Body of pancreas (tissue), 4 donors: ENCODE measurements around the gene TMEM121. TPM values are rescaled to one million over a fixed set of nuclear protein-coding genes. Genes with fewer than 3 reads are reported as not detected.

ENCODE experiments used
- ATAC-seq: fragments of 150-250 bp; one replicate; pipeline ENCODE4 v1.9.1; 2016
- DNase-seq, 4 donors: peaks; one replicate each; pipeline ENCODE4 v3.0.0-alpha.2; 2019
- H3K27ac ChIP-seq, 4 donors: fragments of 200-600 bp; sonication (generic); 1 replicate in 3 of 4; 2 replicates in 1 of 4; pipeline versions ENCODE4 v1.5.1 to v1.6.1; 2016 to 2019; ENCODE audit warnings: mild to moderate bottlenecking in 1 of 4, mixed read lengths in 1 of 4, moderate library complexity in 1 of 4
- H3K27me3 ChIP-seq, 2 donors: fragments of 200-600 bp; sonication (generic); one replicate each; pipeline ENCODE4 v1.6.0; 2016; ENCODE audit warnings: mild to moderate bottlenecking in 1 of 2
- H3K36me3 ChIP-seq, 2 donors: fragments of 200-600 bp; sonication (generic); replicated peaks in 1 of 2; 2 replicates each; pipeline ENCODE4 v1.5.1; 2016; ENCODE audit warnings: low read depth in 2 of 2; ENCODE audit not compliant: insufficient read depth in 1 of 2
- H3K4me1 ChIP-seq: fragments of 200-600 bp; sonication (generic); one replicate; pipeline ENCODE4 v1.6.0; 2016
- H3K4me3 ChIP-seq, 2 donors: fragments of 200-600 bp; sonication (generic); 1 replicate in 1 of 2; 2 replicates in 1 of 2; pipeline ENCODE4 v1.5.1; 2016 to 2019
- H3K9me3 ChIP-seq, 3 donors: fragments of 200-600 bp; sonication (generic); 1 replicate in 2 of 3; 2 replicates in 1 of 3; pipeline ENCODE4 v1.5.1; 2016
- POLR2A ChIP-seq, 3 donors: fragments of 450-650 bp; IDR thresholded peaks; one replicate each; pipeline ENCODE4 v1.6.1; 2016; ENCODE audit warnings: antibody characterized with exemption in 3 of 3, mild to moderate bottlenecking in 2 of 3
- WGBS, 2 donors: methylation state at CpG; one replicate each; pipeline ENCODE4 v1.1.5; 2017; 5-methylcytosine and 5-hydroxymethylcytosine counted together
- intact Hi-C: fragments of 100-400 bp; cut with DNase I; formaldehyde crosslinking; loops from one replicate; pipeline ENCODE4 v1.15.1; 2023
- total RNA-seq, 2 donors: library from RNA; depleted of rRNA; stranded (reverse); fragments of >200 nt; gene quantifications; one replicate each; pipeline ENCODE4 v1.1.0, GENCODE V29; 2016
- TF ChIP-seq, protein P1 (sequence below), 7 experiments: fragments of 450-650 bp in 4 of 7; fragments of 200-600 bp in 3 of 7; sonication (generic) in 3 of 7; IDR thresholded peaks; one replicate each; pipeline ENCODE4 v1.5.1; 2016 to 2019; ENCODE audit warnings: antibody characterized with exemption in 7 of 7

The TMEM121 gene
- total RNA-seq, 2 donors from 2014 or later = 4.2 to 13.8 TPM

DNA sequence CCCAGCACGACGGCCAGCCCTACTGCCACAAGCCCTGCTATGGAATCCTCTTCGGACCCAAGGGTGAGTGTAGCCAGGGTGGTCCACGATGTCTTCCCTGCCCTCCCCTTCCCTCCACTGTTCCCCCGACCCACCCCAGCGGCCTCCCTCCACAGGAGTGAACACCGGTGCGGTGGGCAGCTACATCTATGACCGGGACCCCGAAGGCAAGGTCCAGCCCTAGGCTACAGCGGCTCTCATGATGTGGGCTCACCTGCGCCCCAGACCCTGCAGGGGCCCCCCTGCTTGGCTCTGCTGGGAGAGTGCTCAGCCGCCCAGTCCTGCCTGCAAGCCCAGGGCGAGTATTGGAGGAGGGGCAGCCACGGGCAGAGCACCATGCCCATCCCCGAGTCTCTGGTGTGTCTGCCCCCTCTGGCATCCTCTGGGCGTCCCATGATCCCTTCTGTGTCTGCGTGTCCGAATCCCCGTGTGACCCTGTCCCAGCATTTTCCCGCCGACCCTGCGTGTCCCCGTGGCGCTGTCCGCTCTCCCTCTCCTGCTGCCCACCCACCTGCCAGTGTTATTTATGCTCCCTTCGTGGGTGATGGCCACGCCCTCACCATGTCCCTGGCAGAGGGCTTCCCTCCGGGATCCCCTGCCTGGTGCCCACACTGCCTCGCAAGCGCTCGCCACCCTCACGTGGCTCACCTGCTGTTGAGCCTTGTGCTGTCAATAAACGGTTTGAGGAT, 46.8 kb upstream of the TMEM121 start:
- WGBS, 2 donors = 34 to 60% methylated on average over 21 to 34 of the region's 34 CpGs
- TF ChIP-seq, protein P1, sequence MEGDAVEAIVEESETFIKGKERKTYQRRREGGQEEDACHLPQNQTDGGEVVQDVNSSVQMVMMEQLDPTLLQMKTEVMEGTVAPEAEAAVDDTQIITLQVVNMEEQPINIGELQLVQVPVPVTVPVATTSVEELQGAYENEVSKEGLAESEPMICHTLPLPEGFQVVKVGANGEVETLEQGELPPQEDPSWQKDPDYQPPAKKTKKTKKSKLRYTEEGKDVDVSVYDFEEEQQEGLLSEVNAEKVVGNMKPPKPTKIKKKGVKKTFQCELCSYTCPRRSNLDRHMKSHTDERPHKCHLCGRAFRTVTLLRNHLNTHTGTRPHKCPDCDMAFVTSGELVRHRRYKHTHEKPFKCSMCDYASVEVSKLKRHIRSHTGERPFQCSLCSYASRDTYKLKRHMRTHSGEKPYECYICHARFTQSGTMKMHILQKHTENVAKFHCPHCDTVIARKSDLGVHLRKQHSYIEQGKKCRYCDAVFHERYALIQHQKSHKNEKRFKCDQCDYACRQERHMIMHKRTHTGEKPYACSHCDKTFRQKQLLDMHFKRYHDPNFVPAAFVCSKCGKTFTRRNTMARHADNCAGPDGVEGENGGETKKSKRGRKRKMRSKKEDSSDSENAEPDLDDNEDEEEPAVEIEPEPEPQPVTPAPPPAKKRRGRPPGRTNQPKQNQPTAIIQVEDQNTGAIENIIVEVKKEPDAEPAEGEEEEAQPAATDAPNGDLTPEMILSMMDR (IDR thresholded peaks at IDR 0.05) = no peak
- intact Hi-C loops = no loop called here
- Histone ChIP-seq H3K27ac (no peak overlapping the region), H3K9me3 (no peaks in the 10 kb centered on the region), H3K27me3 (peaks cover 0 to 15% of the 10 kb centered on the region in 2 donors), H3K4me3 (no peak overlapping the region), H3K36me3 (no peaks in the 10 kb centered on the region), H3K4me1 (peaks cover 71% of the 10 kb centered on the region)
- ATAC-seq = no peak
- no peak for DNase-seq

DNA sequence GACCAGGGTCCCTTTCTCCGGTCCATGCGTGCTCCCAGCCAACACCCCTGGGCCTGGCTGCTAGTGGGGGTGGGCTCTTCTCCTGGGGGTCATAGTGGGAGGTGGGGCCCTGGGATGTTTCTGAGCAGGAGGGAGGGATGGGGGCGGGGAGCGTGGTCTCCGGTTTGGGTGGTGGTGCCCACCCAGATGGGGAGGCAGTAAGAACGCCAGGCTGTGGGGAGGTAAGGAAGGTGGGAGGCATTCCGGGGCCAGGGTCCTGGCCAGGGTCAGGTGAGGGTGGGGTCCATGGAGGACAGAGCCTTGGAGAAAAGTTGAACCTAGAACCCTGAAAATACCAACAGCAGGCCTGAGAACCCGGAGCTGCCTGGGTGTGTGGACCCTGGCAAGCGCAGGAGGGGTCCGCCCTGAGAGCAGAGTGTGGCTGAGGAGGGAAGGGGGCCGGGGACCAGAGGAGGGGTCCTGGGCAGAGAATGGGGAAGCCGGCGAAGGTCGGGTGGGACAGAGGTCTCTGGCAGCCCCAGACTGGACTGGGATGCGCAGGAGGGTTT, 46.1 kb upstream of the TMEM121 start:
- no peaks in the 10 kb centered on the region for H3K36me3 ChIP-seq
- ATAC-seq (no peak), DNase-seq (no peak)
- 47 to 55% methylated on average over 14 to 15 of the region's 15 CpGs for WGBS, 2 donors
- H3K4me3 ChIP-seq = no peak overlapping the region
- H3K27ac ChIP-seq = peak overlapping the region in 3 of 4 donors; percentile 89 to 97 (median 93)
- intact Hi-C loops = no loop called here
- peaks cover 0 to 15% of the 10 kb centered on the region in 2 donors for H3K27me3 ChIP-seq
- H3K4me1 ChIP-seq = peaks cover 72% of the 10 kb centered on the region
- no peak for TF ChIP-seq POLR2A (IDR thresholded peaks at IDR 0.05)
- TF ChIP-seq, protein P1 (IDR thresholded peaks at IDR 0.05) = no peak
- H3K9me3 ChIP-seq = no peaks in the 10 kb centered on the region

DNA sequence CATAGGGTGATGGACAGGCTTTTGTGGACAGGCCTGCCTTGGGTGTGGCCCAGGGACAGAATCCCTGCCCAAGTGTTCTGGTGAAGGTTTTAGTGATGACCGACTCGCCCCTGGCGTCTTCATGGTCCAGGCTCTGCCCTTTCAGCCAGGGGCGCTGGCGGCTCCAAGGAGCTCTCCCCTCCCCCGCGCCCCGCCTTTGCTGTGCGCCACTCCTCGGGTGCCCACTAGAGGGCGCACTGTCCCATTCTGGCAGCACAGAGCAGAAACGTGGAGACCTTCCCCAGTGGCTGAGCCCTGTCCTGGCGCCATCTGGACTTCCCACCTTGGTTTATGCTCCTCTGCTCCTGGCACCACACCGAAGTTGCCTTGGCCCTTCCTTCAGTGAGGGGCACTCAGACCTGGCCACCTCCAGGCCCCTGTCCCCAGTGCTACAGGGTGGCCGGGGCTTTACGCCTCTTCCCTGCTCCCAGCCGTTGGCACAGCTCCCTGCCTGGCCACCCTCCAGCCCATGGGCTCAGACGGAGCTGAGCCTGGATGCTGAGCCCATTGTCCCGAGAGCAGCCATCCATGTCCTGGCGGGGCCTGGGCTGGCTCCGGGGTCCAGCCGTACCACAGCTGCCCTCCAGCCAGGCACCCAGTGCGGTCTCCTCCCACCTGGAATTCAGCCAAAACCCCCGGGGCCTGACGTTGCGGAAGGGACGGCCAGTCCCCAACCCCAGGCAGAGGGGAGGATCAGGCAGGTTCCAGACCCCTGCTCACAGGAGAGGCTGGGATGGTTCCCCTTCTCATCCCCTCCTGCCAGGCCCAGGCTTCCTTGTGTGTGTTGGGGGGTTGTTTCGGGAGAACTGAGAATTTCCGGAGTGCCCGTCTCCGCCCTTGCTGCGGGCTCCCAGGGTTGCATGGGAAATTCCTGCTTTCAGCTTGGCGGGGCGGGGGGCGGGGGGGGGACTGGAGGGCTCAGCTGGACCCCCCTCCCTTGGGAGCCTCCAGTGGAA, 45.3 kb upstream of the TMEM121 start:
- ATAC-seq (peak; percentile 73), DNase-seq (peak; percentile 89 to 92 (median 90))
- Histone ChIP-seq H3K4me3 (no peak overlapping the region), H3K27me3 (peaks cover 0 to 15% of the 10 kb centered on the region in 2 donors), H3K9me3 (no peaks in the 10 kb centered on the region), H3K27ac (peak overlapping the region; percentile 86 to 97 (median 91)), H3K36me3 (no peaks in the 10 kb centered on the region), H3K4me1 (peaks cover 72% of the 10 kb centered on the region)
- 1 to 2% methylated on average over 7 to 32 of the region's 35 CpGs for WGBS, 2 donors
- intact Hi-C loops = no loop called here
- TF ChIP-seq, protein P1 (IDR thresholded peaks at IDR 0.05) = peak; percentile 97 to 100 (median 99)
- TF ChIP-seq POLR2A (IDR thresholded peaks at IDR 0.05) = peak; percentile 46 to 84 (median 70)

DNA sequence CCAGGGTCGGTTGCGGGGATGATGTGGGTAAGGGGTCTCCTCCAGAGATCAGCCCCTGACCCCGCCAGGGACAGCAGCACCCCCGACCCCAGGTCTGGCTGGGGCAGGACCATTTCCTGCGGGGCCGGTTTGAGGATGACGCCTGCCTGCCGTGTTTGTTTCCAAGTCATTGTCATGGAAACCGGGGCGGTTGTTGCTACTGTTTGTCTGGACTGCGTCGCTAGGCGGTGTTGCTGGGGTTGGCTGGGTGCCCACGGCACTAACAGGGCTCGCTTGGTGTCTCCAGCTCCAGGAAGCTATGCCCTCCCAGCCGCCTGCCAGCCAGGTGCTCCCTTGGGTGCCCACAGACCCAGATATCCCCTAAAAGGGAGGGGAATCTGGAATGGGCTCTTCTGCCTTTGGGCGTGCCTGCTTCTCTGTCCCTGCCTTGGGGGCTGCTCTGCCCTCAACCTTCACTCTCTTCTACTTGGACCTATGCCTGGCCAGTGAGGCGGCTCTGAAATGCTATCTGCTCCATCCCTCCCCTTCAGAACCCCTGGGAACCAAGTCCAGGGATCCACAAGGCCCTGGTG, 44.4 kb upstream of the TMEM121 start:
- H3K27ac ChIP-seq = peak overlapping the region; percentile 86 to 97 (median 91)
- peak; percentile 79 for ATAC-seq
- peaks cover 72% of the 10 kb centered on the region for H3K4me1 ChIP-seq
- no peak overlapping the region for H3K4me3 ChIP-seq
- H3K27me3 ChIP-seq = peaks cover 0 to 22% of the 10 kb centered on the region in 2 donors
- no peaks in the 10 kb centered on the region for H3K36me3 ChIP-seq
- TF ChIP-seq POLR2A (IDR thresholded peaks at IDR 0.05) = peak; percentile 23 to 73 (median 54)
- TF ChIP-seq, protein P1 (IDR thresholded peaks at IDR 0.05) = peak in 4 of 7 experiments; percentile 7 to 35 (median 23)
- peak; percentile 96 to 98 (median 98) for DNase-seq
- 1 to 17% methylated on average over 2 to 18 of the region's 18 CpGs for WGBS, 2 donors
- H3K9me3 ChIP-seq = no peaks in the 10 kb centered on the region
- intact Hi-C loops = no loop called here
